ENCODE measurements around the gene AFTPH. TPM values are rescaled to one million over a fixed set of nuclear protein-coding genes. Genes with fewer than 3 reads are reported as not detected.

Gene AFTPH
- total RNA-seq, 1 experiment from 2014 or later: 13.5 TPM

DNA sequence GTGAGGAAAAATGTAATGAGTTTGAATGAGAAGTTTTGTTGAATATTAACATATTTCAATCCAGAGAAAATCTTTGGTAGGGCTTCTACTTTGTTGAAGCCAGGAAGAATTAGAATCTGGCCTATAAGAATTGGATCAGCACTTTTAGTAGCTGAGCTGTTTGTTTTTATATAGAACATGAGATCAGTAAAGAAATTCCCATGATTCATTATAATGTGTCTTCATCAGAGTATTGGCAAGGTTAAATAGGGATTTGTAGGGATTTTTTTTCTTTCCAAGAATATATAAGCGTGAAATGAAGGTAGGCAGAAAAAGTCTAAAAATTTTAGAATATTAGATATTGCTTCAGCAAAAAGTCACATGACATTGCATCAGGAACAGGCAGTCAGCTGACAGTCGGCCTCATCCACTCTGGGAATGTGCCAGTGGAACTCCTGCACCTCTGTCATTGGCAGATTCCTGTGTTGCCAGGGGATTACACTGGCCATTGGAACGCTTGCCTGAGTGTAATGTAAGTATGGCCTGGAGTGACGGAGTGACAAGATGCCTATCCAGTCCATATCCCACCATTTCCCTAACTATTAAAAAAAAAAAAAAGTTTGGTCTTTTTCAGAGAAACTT lies 69.0 kb downstream of the AFTPH start:
- H3K36me3 Mint-ChIP-seq (ENCODE audit: insufficient read depth in 1 of 3, low read depth in 3 of 3): peaks cover 0 to 20% (median 17%) of the 10 kb centered on the region in 3 experiments; a peak in 5 of 7 replicates
- H2BK20ac ChIP-seq (ENCODE audit: low read depth, low read length, poor library complexity, severe bottlenecking): no peak overlapping the region
- no peak for TF ChIP-seq CTCF (conservative IDR thresholded peaks at IDR 0.05)
- no peaks in the 10 kb centered on the region for H3K9me3 ChIP-seq (ENCODE audit: control insufficient read depth, low read depth, low read length)
- H3K4me2 ChIP-seq (ENCODE audit: insufficient read depth, insufficient read length, low read length): no peak overlapping the region
- no peaks in the 10 kb centered on the region for H3K4me1 ChIP-seq (ENCODE audit: insufficient read depth, low read length)
- no peak overlapping the region for H3K18ac ChIP-seq (ENCODE audit: insufficient read length, low read depth, low read length)
- no peak overlapping the region for H2BK15ac ChIP-seq (ENCODE audit: low read depth, low read length)
- H3K14ac ChIP-seq (ENCODE audit: insufficient read depth, low read length): no peak overlapping the region
- no peak overlapping the region for H3K27ac ChIP-seq (ENCODE audit: insufficient read length, low read depth, low read length)
- no peak overlapping the region for H3K27ac Mint-ChIP-seq
- no peak overlapping the region for H4K5ac ChIP-seq (ENCODE audit: insufficient read length, low read depth, low read length)
- no peak overlapping the region for H2BK120ac ChIP-seq (ENCODE audit: low read depth, low read length, poor library complexity, severe bottlenecking)
- H4K91ac ChIP-seq (ENCODE audit: insufficient read length, low read depth, low read length): no peak overlapping the region
- H3K79me1 ChIP-seq (ENCODE audit: insufficient read depth, low read depth, low read length, poor library complexity, severe bottlenecking): no peaks in the 10 kb centered on the region
- H3K27me3 Mint-ChIP-seq (ENCODE audit: low read depth): peaks cover 4% of the 10 kb centered on the region; the same call in 1 of the 2 replicates
- H3K23ac ChIP-seq (ENCODE audit: insufficient read length, low read depth, low read length): no peak overlapping the region
- no peak overlapping the region for H4K8ac ChIP-seq (replicated peaks; ENCODE audit: insufficient read length, low read depth, low read length)
- H4K20me1 ChIP-seq (ENCODE audit: control insufficient read depth, insufficient read depth, insufficient read length): peaks cover 4% of the 10 kb centered on the region
- DNase-seq: no peak
- no peak overlapping the region for H3K9ac ChIP-seq (ENCODE audit: extremely low read depth, insufficient read length, low read length)
- no peak overlapping the region for H2BK12ac ChIP-seq (ENCODE audit: insufficient read length, low read depth, low read length)
- no peaks in the 10 kb centered on the region for H3K79me2 ChIP-seq (ENCODE audit: insufficient read depth, low read length)
- H2AK5ac ChIP-seq (ENCODE audit: insufficient read length, low read length): no peak overlapping the region
- no peak overlapping the region for H2BK5ac ChIP-seq (ENCODE audit: insufficient read length, low read length)
- no peak overlapping the region for H3K56ac ChIP-seq (ENCODE audit: insufficient read length, low read depth, low read length)
- no peak overlapping the region for H2AFZ ChIP-seq (ENCODE audit: low read length)
- no peak overlapping the region for H3K4me3 Mint-ChIP-seq
- no peak overlapping the region for H3K4ac ChIP-seq (ENCODE audit: low read depth, low read length)
- no peaks in the 10 kb centered on the region for H3K23me2 ChIP-seq (ENCODE audit: insufficient read length, low read depth, low read length, poor library complexity, severe bottlenecking)
- WGBS (ENCODE audit: extremely low coverage, insufficient read length, low lambda C conversion rate): no CpG with 5 or more reads among the region's 4 CpGs
- no peaks in the 10 kb centered on the region for H3K27me3 ChIP-seq (ENCODE audit: insufficient read depth, low read length)
- peaks cover 0 to 4% of the 10 kb centered on the region in 2 experiments; a peak in 2 of 4 replicates for H3K4me1 Mint-ChIP-seq
- H3T11ph ChIP-seq (ENCODE audit: low read length): no peak overlapping the region
- H3K9me3 Mint-ChIP-seq: no peaks in the 10 kb centered on the region

Data from H9 (cell line).